ENCODE measurements around the gene TOMT.

TOMT gene

GRCh38 chr11:72088076-72088808, 17.5 kb upstream of the TOMT start:
- DNase-seq, result no peak

- no peak for DNase-seq
Observed at GRCh38 chr11:72091292-72091691, 14.4 kb upstream of the TOMT start.

- no peak for DNase-seq
Observed at GRCh38 chr11:72098741-72099140, 7.0 kb upstream of the TOMT start.

GRCh38 chr11:72100009-72100408, 5.7 kb upstream of the TOMT start:
- no peak for DNase-seq

GRCh38 chr11:72100462-72100861, 5.3 kb upstream of the TOMT start:
- DNase-seq, result no peak

GRCh38 chr11:72102162-72102561, 3.6 kb upstream of the TOMT start:
- DNase-seq, result no peak

GRCh38 chr11:72102631-72102945, 3.1 kb upstream of the TOMT start:
- no peak for DNase-seq

- peak; percentile 75 to 96 for DNase-seq
Observed at GRCh38 chr11:72102946-72103753, 2.6 kb upstream of the TOMT start, which contains the start of gene LAMTOR1. LAMTOR1 (minus strand) TSS chr11:72103297; CDS start chr11:72103224, 73 bp downstream.

GRCh38 chr11:72103754-72104167, 2.0 kb upstream of the TOMT start:
- DNase-seq, result no peak

- no peak for DNase-seq
Observed at GRCh38 chr11:72111300-72112142, 5.8 kb downstream of the TOMT start.

GRCh38 chr11:72112143-72112977, 6.6 kb downstream of the TOMT start, which contains the start of gene ANAPC15:
ANAPC15 (minus strand) TSS chr11:72112695; CDS start chr11:72111276, 1,419 bp downstream.
- peak; percentile 96 to 99 for DNase-seq

- no peak for DNase-seq
Observed at GRCh38 chr11:72112978-72113808, 7.5 kb downstream of the TOMT start.

GRCh38 chr11:72114570-72114969, 8.8 kb downstream of the TOMT start:
- DNase-seq, result no peak

- DNase-seq, result no peak
Observed at GRCh38 chr11:72116019-72116755, 10.5 kb downstream of the TOMT start.

GRCh38 chr11:72119198-72119597, 13.5 kb downstream of the TOMT start:
- DNase-seq, result no peak

- no peak for DNase-seq
Observed at GRCh38 chr11:72120930-72121329, 15.2 kb downstream of the TOMT start.

- no peak for DNase-seq
Observed at GRCh38 chr11:72122607-72123006, 16.9 kb downstream of the TOMT start.

- DNase-seq, result no peak
Observed at GRCh38 chr11:72123117-72123653, 17.5 kb downstream of the TOMT start.

- DNase-seq, result no peak
Observed at GRCh38 chr11:72124046-72124445, 18.3 kb downstream of the TOMT start.

GRCh38 chr11:72125956-72126355, 20.2 kb downstream of the TOMT start:
- DNase-seq, result no peak
